Measurements from ENCODE around the gene ETS2. TPM values are rescaled to one million over a fixed set of nuclear protein-coding genes. Genes with fewer than 3 reads are reported as not detected.

Gene ETS2
- polyA plus RNA-seq, 3 donors = 54.2 to 150 (median 59.5) TPM

DNA sequence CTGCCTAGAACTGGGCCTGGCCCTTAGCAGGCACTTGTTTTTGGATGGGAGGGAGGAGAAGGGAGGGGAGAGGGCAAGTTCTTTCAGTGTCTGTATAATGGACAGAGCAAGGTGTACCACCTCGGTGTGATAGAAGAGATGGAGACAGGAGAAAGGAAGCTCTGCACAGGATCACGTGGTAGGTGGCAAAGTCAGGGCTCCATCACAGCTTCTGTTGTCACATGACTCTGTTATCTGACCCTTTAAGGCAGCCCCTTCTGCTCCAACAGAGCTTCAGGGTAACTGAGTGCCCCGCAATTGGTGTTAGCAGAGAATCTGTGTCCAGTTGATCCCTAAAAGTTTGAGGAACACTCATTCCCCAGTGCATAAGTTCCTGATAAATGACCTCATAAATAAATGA, 16.5 kb upstream of the ETS2 start:
- no peaks in the 10 kb centered on the region for H3K36me3 Mint-ChIP-seq
- intact Hi-C loops (cut with micrococcal nuclease) = no loop called here
- Histone ChIP-seq H3K9ac (ENCODE audit: insufficient read depth, low read length, poor library complexity, severe bottlenecking) (no peak overlapping the region), H3K4me3 (replicated peaks in 1 of 3; ENCODE audit: low read depth in 2 of 3, low read length in 3 of 3) (no peak overlapping the region), H3K4me2 (replicated peaks; ENCODE audit: extremely low read depth, low read length, poor library complexity, severe bottlenecking) (no peak overlapping the region), H3K4me1 (ENCODE audit: control insufficient read depth in 1 of 2, insufficient read depth in 2 of 2, low read length in 2 of 2) (peaks cover 6 to 14% of the 10 kb centered on the region in 2 donors), H3K36me3 (replicated peaks in 1 of 2; ENCODE audit: control insufficient read depth in 1 of 2, insufficient read depth in 2 of 2, low read length in 2 of 2) (no peaks in the 10 kb centered on the region), H3K79me2 (ENCODE audit: insufficient read depth, low read length) (no peaks in the 10 kb centered on the region), H3K27me3 (ENCODE audit: control insufficient read depth in 2 of 2, insufficient read depth in 2 of 2, low read length in 2 of 2) (no peaks in the 10 kb centered on the region), H2AFZ (ENCODE audit: insufficient read depth, low read depth, low read length, poor library complexity, severe bottlenecking) (no peak overlapping the region), H4K20me1 (ENCODE audit: insufficient read depth, low read length) (no peaks in the 10 kb centered on the region), H3K27ac (ENCODE audit: low read depth in 1 of 2, low read length in 2 of 2) (no peak overlapping the region), H3K9me3 (replicated peaks in 1 of 2; ENCODE audit: control insufficient read depth in 1 of 2, insufficient read depth in 1 of 2, low read length in 2 of 2) (no peaks in the 10 kb centered on the region)
- H3K27me3 Mint-ChIP-seq (ENCODE audit: low read depth in 3 of 3) = peaks cover 0 to 2% (median 0%) of the 10 kb centered on the region in 3 donors
- H3K27ac Mint-ChIP-seq = no peak overlapping the region
- H3K9me3 Mint-ChIP-seq = peaks cover 0 to 3% (median 0%) of the 10 kb centered on the region in 7 donors
- no peak overlapping the region for H3K4me3 Mint-ChIP-seq
- TF ChIP-seq, protein P1, sequence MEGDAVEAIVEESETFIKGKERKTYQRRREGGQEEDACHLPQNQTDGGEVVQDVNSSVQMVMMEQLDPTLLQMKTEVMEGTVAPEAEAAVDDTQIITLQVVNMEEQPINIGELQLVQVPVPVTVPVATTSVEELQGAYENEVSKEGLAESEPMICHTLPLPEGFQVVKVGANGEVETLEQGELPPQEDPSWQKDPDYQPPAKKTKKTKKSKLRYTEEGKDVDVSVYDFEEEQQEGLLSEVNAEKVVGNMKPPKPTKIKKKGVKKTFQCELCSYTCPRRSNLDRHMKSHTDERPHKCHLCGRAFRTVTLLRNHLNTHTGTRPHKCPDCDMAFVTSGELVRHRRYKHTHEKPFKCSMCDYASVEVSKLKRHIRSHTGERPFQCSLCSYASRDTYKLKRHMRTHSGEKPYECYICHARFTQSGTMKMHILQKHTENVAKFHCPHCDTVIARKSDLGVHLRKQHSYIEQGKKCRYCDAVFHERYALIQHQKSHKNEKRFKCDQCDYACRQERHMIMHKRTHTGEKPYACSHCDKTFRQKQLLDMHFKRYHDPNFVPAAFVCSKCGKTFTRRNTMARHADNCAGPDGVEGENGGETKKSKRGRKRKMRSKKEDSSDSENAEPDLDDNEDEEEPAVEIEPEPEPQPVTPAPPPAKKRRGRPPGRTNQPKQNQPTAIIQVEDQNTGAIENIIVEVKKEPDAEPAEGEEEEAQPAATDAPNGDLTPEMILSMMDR (IDR thresholded peaks at IDR 0.05) = no peak
- 90% methylated on average over 2 of the region's 3 CpGs for WGBS (ENCODE audit: insufficient coverage)
- DNase-seq = no peak
- peaks cover 15% of the 10 kb centered on the region for H3K4me1 Mint-ChIP-seq

DNA sequence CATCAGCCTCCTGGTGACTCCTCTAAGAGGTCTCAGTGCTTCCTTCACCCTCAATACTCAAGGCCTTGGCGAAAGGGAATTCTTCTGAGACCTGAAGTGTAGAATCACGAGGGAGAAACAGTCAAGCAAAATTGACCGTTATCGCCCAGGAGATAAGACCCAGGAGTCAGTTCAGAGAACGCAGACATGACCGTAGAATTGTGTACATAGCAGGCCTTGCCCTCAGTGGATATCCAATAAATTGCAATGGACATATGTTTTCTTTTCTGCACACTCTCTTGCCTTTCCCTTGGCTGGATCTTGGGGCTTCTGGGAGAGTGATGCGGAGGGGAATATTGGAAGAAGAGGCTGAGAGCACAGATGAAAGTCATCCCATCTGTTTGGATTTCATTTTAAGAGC, 15.7 kb upstream of the ETS2 start:
- H3K4me2 ChIP-seq (replicated peaks; ENCODE audit: extremely low read depth, low read length, poor library complexity, severe bottlenecking) = no peak overlapping the region
- DNase-seq = no peak
- Mint-ChIP-seq H3K27ac (peak overlapping the region in 1 of 7 donors; percentile 35), H3K36me3 (no peaks in the 10 kb centered on the region), H3K4me1 (peaks cover 15% of the 10 kb centered on the region), H3K4me3 (no peak overlapping the region), H3K9me3 (peaks cover 0 to 3% (median 0%) of the 10 kb centered on the region in 7 donors), H3K27me3 (ENCODE audit: low read depth in 3 of 3) (peaks cover 0 to 2% (median 0%) of the 10 kb centered on the region in 3 donors)
- H3K9ac ChIP-seq (ENCODE audit: insufficient read depth, low read length, poor library complexity, severe bottlenecking) = no peak overlapping the region
- H3K9me3 ChIP-seq (replicated peaks in 1 of 2; ENCODE audit: control insufficient read depth in 1 of 2, insufficient read depth in 1 of 2, low read length in 2 of 2) = no peaks in the 10 kb centered on the region
- TF ChIP-seq, protein P1 (IDR thresholded peaks at IDR 0.05) = no peak
- WGBS (ENCODE audit: insufficient coverage) = 98% methylated on average over 6 of the region's 7 CpGs
- H3K27me3 ChIP-seq (ENCODE audit: control insufficient read depth in 2 of 2, insufficient read depth in 2 of 2, low read length in 2 of 2) = no peaks in the 10 kb centered on the region
- intact Hi-C loops (cut with micrococcal nuclease) = no loop called here
- H3K79me2 ChIP-seq (ENCODE audit: insufficient read depth, low read length) = no peaks in the 10 kb centered on the region
- no peaks in the 10 kb centered on the region for H4K20me1 ChIP-seq (ENCODE audit: insufficient read depth, low read length)
- peaks cover 6 to 14% of the 10 kb centered on the region in 2 donors for H3K4me1 ChIP-seq (ENCODE audit: control insufficient read depth in 1 of 2, insufficient read depth in 2 of 2, low read length in 2 of 2)
- H2AFZ ChIP-seq (ENCODE audit: insufficient read depth, low read depth, low read length, poor library complexity, severe bottlenecking) = no peak overlapping the region
- H3K27ac ChIP-seq (ENCODE audit: low read depth in 1 of 2, low read length in 2 of 2) = no peak overlapping the region
- no peak overlapping the region for H3K4me3 ChIP-seq (replicated peaks in 1 of 3; ENCODE audit: low read depth in 2 of 3, low read length in 3 of 3)
- H3K36me3 ChIP-seq (replicated peaks in 1 of 2; ENCODE audit: control insufficient read depth in 1 of 2, insufficient read depth in 2 of 2, low read length in 2 of 2) = no peaks in the 10 kb centered on the region
